NCI-H2171 (cell line): ENCODE data around the gene AKT3.
"Not testable (repeated sequence)": the region's sequence is repeated elsewhere in the genome, so short reads cannot be mapped to it uniquely, and the experiment has no call there.

Experiments
- DNase-seq: peaks from one replicate; lab custom pipeline; 2025; lab: John Stamatoyannopoulos, UW

Gene AKT3

DNA sequence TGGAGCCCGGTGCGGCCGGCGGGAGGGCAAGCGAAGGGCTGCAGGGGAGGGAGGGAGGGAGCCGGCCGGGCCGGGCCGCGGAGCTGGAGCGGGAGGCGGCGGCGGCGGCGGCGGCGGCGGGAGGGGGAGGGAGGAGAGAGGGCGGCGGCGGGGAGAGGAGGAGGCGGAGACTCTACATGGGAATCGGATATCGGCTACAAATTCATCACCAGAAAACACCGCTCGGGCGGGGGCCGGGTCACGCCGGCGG, at the start of gene AKT3:
TSS of gene AKT3 (minus strand) at position 42 of the 250 bp plus-strand sequence. CDS start 7,073 bp downstream, outside the sequence.
- DNase-seq, result peak; percentile 82

DNA sequence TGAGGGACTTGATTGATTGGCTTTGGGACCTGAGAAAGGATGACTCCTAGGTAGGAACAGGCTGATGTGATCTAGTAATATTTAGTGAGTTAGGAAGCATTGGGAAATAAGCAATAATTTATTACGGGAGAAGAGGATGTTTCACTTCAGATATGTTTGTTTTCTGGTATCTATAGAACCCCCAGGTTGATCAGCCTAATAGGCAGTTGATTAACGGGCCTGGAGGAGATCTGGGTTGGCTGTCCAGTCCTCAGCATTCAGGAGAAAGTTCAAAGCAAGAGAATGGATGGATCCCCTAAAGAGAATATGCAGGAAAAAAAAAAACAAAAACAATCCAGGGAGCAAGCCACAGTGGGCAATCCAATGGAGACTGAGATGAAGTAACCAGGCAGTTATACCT, 48.2 kb upstream of the AKT3 start:
- no peak for DNase-seq

DNA sequence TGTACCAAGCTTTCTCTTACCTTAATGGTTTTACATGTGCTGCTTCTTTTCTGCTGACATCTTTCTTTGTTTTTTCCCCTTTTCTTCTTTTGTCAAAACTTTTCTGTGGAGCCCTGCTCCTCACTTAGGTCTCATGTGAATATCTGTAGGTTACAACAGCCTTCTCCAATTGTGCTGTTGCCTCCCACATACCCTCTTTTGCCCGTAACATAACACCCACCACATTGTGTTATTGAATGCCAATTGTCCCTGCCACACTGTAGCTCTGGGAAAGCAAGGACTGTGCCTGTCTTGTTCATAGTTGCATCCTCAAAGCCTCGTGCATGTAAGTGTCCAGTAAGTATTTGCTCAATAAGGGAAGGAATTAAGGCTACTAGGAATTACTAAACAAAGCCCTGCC, 46.3 kb upstream of the AKT3 start:
- DNase-seq, result no peak

DNA sequence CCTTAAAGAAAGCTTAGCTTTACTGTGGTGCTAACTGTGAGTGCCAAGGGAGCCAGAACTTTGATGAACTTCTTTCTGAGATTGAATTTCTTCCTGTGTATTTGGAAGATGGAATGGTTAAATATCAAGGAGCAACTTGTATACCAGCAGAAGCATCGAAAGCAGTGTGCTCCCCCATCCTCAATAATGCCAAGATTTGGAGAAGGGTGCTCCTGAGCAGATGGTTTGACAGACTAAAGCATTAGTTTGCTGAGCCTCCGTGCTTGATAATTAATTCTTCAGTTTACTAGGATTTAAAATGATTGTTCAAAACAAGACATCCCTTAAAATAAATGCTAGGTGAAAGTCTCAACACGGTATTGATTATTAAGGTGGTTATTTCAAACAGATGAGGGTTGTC, 42.4 kb upstream of the AKT3 start:
- no peak for DNase-seq

- no peak for DNase-seq
These were observed 40.5 kb upstream of the AKT3 start for GRCh38 chr1:243890576-243890975.

GRCh38 chr1:243885806-243886205, 35.8 kb upstream of the AKT3 start:
- DNase-seq, result no peak

- DNase-seq, result no peak
These were observed 34.6 kb upstream of the AKT3 start for GRCh38 chr1:243884603-243885002.

DNA sequence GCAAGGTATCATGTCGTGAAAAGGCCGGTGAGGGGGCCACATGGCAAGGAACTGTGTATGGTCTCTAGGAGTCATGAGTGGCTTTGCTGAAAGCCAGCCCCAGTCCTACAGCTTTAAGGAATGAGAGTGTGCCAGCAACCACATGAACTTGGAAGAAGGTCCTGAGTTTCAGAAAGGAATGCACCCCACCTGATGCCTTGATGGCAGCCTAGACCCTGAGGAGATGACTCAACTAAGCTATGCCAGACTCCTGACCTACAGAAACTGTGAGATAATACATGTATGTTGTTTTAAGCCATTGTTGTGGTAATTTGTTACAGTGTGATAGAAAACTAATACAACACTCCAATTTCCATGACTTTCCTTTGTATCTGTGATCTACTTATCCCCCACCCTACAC, 33.5 kb upstream of the AKT3 start:
- DNase-seq, result no peak

- no peak for DNase-seq
These were observed 32.2 kb upstream of the AKT3 start for GRCh38 chr1:243882276-243882675.

DNA sequence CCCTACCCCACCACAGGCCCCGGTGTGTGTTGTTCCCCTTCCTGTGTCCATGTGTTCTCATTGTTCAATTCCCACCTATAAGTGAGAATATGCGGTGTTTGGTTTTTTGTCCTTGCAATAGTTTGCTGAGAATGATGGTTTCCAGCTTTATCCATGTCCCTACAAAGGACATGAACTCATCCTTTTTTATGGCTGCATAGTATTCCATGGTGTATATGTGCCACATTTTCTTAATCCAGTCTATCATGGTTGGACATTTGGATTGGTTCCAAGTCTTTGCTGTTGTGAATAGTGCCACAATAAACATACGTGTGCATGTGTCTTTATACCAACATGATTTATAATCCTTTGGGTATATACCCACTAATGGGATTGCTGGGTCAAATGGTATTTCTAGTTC, 27.0 kb upstream of the AKT3 start:
- not testable (repeated sequence) for DNase-seq

DNA sequence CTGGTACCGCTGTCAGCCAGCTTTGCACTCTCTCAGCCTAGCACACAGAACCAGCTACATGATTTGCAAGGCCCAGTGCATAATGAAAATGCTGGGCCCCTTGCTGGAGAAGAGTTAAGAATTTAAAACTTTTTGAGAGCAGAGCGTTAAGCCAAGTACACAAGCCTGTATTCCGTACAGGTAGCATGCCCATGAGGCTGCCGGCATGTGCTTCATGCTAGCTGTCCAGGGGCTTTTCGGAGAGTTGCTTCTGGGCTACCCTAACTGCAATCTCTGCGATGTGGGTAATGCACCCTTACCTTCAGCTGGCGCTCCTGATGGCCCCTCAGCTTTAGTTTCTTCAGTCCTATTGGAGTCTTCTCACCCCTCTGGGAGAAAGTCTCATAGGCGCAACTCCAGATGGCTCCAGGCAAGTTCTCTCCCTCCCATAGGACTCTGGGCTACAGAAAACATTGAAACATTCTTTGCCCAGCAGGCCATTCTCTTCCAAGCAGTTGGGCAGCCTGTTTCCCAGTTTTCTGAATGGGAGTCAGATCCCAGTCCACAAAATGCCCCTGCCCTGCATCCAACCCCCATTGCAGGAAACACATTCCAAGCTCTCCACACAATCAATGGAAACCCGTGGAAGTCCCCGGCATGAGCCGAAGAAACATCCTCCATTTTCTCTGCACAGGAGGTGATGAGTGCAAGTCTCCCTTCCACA, 5.7 kb upstream of the AKT3 start:
- DNase-seq, result no peak

DNA sequence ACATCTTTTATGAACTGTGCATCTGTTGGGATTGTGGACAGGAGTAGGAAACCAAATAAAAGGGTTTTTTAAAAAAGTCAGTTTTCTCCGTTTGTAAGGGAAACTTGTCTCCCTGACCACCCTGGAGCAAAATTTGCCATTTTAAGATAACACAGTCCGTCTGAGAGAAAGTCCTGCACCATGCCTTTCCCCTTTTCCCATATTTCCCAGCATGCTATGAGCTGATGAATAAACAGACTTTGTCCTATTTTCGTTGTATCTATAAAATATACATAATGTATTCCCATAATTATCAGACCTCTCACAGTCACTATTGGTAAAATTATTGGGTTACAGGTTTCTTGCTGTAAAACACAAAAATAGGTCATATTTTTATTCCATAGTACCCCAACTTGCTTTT, 1.7 kb upstream of the AKT3 start:
- DNase-seq, result no peak

DNA sequence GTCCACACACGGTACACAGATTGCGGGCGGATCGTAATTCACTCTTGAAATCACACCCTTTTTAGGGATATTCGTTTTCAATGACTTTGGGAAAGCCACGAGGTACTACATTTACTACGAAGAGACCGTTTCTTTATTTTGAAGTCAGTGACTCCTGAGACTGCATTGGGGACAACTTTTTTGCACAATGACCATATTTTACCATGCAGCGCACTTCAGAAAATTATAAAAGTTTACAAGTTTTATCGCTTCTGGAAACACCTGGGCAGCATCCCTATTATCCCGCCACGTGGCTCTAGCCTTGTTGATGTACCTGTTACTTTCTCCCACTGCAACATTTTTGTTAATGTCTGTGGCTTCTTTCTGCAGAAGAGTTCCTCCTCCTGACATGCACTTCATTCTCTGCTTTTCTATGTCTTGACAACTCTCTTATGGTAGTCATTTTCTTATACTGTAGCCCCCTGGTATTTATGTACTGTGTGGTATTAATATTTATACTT, 1.3 kb upstream of the AKT3 start:
- DNase-seq, result no peak

DNA sequence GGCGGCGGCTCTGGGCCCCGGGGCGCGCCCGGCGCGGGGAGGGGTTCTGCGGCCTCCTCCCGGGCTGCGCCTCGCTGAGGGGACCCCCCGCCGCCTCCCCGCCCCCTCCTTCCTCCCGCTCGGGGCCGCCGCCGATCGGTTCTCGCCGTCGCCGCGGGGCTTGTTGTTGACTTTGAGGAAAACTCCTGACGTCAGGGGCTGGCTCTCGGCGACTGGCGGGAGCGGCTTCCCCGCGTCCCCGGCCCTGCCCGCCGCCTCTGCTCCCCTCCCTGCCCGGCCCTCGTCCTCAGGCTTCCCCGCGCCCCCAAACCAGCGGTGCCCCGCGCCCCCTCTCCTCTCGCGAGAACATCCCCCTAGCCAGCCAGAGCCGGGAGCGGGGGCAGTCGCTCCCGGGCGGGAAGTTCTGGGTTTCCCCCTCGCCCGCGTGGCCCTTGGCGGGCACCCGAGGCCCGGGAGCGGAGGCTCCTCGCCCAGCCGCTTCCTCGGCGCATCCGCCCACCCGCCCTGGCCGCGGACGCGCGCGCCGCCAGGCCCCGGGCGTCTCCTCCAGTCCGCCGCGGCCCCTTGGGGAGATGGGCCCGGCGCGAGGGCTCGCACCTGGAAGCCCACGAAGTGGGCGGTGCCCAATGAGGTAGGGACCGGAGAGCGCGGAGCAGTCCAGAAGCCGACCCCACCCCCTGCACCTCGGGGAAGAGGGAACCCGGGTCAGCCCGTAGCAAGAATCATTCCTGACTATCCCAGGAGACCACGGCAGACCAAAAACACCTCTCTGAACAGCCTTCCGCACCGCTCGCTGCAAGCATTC, 611 bp upstream of the AKT3 start:
- peak; percentile 89 for DNase-seq

DNA sequence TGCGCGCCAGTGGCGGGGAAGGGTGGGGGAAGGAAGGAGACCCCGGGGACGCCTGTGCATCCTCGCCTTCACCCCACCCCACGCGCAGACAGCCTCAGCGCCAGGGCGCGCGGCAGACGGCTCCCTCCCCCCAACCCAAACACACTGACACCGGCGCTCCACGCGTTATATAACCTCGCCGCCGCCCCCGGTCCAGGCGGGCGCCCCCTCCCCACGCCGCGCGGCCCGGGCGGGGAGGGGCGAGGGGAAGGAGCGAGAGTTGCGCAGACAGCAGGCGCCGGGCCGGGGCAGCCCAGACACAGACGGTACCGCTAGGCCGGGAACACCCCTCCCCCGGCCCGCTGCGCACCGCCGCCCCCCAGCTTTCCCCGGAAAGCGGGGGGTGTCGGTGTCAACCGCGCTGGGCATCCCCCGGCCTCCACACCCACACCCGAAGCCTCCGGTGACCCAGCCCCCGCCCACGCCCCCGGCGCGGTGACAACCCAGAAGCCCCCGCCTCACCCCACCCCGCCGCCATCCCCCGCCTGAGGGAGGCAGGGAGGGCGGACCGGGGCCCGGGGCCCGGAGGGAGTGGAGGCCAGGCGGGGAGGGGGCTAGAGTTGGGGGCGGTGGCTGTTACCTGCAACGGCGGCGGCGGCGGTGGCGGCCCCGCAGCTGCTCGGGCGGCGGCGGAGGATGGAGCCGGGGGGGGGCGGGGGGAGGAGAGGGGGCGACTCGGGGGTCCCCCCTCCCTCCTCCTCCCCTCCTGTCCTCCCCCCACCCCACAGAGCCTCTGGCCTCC, 432 bp downstream of the AKT3 start:
- DNase-seq, result peak; percentile 59

GRCh38 chr1:243848858-243849420, 1.1 kb downstream of the AKT3 start:
- peak; percentile 59 for DNase-seq

DNA sequence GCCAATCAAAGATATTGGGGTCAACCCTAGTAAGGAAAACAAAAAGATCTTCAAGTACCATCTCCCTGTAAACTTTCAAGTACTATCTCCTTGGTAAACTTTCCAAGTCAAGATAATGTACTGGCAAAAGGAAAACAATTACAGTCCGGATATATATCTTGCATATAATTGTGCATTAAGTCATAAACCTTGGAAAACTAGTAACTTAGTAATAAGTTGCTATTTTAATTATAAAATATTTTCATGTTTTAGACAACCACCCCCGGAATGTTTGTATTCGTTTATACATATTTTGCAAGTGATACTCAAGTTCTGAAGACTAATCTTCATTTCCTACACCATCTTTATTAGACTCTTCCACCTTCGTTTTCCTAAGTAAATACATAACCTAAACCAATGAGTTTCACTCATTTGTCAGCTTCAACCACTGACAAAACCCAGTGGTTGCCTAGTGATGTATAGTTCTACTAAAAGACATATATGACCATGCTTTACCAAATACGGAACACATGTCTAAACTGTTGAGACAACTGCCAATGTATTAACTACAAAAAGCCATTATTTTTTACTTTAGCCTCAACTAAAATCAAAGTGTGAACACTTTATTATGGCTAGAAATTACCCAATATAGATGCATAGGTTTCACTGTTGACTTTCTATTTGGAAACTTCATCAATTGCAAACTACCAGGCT, 1.7 kb downstream of the AKT3 start:
- no peak for DNase-seq

DNA sequence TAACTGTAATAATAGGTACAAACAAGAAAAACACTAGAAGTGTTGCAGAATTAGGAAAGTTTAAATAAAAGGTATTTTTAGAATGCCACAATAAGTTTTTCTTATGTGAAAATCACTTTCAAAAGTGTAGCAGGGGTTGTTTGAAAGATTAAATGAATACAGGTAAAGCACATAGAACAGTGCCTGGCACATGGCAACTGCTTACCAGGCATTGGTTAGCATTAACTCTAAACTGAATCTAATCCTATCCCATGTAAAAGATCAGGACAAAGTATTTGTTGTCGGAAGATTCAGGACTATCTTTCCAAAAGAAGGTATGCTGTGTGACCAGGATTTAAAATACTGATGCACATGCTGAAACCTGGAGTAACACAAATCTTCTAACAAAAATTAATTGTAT, 3.3 kb downstream of the AKT3 start:
- DNase-seq, result no peak

GRCh38 chr1:243845888-243846287, 4.2 kb downstream of the AKT3 start:
- DNase-seq, result no peak

- DNase-seq, result no peak
These were observed 5.9 kb downstream of the AKT3 start for GRCh38 chr1:243844186-243844585.

DNA sequence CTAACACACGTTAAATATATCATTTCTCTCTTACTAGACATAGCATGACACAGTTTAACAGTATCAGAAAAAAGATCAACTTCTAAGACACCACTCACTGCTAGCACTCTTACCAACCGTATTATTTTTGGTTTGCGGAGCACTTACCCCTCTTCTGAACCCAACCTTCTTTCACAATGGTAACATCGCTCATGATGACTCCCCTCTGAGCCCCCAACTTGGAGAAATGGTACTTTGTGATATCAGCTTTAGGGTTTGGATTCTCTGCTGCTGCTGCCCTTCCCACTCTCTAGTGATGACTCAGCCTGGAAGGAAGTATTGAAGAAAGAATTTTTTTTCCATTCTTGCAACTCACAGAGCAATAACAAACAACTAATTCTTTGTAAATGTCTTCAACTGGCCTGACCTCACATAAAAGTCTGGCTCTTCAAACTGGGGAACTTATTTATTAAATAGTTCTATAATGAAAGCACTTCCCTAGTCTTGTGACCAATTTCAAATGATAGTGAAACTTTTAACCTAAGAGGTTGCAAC, 7.0 kb downstream of the AKT3 start:
- DNase-seq, result no peak

- no peak for DNase-seq
These were observed 7.9 kb downstream of the AKT3 start for GRCh38 chr1:243842161-243842560.
